ENCODE data around the gene LDB1. TPM values are rescaled to one million over a fixed set of nuclear protein-coding genes. Genes with fewer than 3 reads are reported as not detected.

The LDB1 gene
- polyA plus RNA-seq, 3 donors, result 103 to 110 (median 107) TPM

GRCh38 chr10:102114861-102115618 is 5.1 kb downstream of the LDB1 start:
- peak in 2 of 3 donors; percentile 76 to 79 for DNase-seq (ENCODE audit: low read depth in 3 of 3, low spot score in 2 of 3)

DNA sequence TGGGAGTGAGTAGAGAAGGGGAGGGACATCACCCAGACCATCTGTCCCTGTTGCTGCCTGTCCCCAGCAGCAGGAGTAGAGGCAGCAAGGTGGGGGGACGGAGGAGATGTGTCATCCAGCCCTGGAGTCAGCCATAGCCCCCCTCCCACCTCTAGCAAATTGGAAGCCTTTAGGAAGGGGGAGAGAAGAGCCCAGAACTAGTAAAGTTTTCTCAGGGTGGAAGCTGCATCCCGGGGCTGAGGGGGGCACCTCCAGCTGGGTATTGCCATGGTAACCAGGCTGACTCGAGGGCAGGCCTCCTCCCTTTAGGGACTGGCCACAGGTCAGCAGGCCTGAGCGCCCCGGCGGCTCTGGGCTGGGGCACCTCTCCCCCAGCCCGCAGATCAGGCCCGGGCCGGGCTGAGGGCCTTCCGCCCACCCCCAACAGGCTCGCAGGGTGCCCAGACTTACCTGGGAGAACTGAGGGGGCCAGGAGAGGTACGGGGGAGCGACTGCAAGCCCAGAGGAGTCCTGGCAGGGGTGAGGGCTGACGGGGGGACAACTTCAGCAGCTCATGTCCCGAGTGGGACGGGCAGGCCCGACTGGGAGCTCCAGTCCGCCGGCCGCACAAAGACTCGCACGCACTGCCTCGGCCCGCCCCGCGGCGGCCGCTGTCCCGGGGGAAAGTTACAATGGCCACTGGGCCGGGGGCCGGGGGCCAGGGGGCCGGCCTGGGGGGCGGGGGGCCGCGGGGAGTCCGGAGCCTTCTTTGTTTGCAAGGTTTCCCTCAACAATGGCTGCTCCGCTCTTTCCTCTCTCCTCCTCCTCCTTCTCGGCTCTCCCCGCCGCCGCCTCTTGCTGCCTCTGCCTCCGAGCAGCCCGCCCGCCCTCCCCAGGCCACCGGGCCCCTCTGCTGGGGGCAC is 6.0 kb downstream of the LDB1 start:
- DNase-seq (ENCODE audit: low read depth in 3 of 3, low spot score in 2 of 3), result no peak

- DNase-seq (ENCODE audit: low read depth in 3 of 3, low spot score in 2 of 3), result no peak
These were observed 6.8 kb downstream of the LDB1 start for GRCh38 chr10:102113261-102113955.

DNA sequence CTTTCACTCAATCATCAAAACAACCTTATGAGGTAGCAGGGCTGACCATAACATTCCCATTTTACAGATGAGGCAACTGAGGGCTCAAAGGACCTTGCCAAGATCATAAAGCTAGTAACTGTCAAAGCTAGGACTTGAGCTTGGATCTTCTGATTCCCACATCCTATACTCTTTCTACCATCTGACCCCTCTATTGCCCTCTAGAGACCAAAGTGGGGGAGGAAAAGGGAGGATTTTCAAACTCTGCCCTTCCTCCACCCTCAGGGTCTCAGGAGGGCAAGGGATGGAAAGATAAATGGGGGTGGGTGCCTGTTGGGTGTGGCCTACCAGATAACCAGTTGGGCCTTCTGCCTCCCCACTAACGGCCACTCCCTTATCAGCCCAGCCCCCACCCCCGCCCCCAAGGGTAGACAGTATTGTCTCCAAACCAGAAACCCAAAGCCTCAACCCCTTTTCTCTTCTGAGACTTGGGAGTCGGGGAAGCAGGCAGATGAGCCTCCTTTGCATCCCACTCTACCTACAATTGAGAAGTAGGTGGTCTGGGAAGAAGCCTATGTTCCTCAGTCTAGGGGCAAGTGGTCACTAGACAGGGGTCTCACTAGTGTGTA is 7.9 kb downstream of the LDB1 start:
- no peak for DNase-seq (ENCODE audit: low read depth in 3 of 3, low spot score in 2 of 3)

DNA sequence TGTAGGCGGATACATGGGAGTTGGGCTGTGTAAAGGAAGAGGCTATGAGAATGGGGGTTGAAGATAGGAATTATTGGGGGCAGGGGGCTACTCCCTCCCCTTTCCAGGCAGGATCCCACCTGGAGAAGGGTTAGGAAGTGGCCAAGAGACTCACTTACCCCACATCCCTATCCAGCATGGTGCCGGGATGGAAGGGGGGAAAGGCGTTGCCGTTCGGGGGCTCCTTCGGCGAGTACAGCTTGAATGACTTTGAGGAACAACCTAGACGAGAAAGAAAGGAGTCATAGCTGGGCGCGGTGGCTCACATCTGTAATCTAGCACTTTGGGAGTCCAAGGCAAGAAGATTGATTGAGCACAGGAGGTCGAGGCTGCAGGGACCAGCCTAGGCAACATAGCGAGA is 8.9 kb downstream of the LDB1 start:
- DNase-seq (ENCODE audit: low read depth in 3 of 3, low spot score in 2 of 3), result no peak

DNA sequence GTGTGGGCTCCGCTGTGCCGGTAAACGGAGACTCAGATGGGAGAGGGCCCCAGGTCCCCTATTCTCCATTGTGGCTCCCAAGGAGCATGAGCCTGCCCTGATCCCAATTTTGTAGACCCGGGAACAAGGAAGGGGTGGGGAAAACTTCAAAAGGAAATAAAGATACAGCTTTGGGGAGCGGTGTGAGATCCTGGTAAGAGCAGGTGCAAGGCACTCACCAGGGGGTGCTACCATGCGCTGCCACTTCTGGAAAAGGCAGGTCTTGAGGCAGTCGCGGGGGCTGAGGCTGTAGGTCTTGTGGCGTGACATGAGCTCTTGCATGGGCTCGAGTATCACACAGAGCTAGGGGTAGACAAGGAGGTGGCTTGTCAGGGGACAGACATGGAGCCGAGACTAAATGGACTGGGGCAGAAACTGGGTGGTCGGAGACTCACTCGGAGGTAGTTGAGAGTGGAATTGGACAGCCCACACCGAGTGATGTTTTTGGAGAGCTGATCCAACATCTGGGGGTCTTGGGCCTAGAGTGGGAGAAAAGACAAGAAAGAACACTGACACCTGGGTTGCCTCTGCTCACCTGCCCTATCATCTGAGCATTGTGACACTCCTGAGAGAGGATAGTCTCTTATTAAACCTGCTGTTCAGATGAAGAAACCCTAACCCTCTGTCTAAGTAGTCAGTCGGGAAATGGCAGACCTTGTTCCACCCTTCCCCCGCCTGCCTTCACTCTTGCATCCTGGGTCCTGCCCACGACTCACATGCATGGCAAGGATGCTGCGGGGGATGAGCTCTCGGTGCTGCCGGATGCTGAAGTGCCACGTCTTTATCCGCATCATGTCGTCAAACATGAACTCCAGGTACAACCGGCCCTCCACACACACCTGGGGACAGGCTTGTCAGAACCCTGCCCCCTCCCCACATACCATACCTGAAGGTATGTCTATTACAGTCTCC is 10.7 kb downstream of the LDB1 start:
- no peak for DNase-seq (ENCODE audit: low read depth in 3 of 3, low spot score in 2 of 3)

- no peak for DNase-seq (ENCODE audit: low read depth in 3 of 3, low spot score in 2 of 3)
These were observed 13.2 kb downstream of the LDB1 start for GRCh38 chr10:102106998-102107397.

GRCh38 chr10:102102421-102102820 is 17.7 kb downstream of the LDB1 start:
- DNase-seq (ENCODE audit: low read depth in 3 of 3, low spot score in 2 of 3), result no peak

- DNase-seq (ENCODE audit: low read depth in 3 of 3, low spot score in 2 of 3), result no peak
These were observed 19.0 kb downstream of the LDB1 start for GRCh38 chr10:102101152-102101551.

DNA sequence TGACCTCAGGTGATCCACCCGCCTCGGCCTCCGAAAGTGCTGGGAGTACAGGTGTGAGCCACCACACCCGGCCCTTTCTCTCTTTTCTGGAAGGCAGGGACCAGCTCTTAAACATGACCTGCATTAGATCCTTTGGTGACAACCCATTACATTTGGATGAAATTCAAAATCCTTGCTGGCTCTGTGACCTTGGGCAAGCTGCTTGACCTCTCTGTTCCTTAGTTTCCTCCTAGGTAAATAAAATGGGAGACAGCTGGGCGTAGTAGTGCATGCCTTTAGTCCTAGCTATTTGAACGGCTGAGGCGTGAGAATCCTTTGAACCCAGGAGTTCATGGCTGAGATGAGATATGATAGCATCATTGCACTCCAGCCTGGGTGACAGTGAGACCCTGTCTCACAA is 23.7 kb downstream of the LDB1 start:
- no peak for DNase-seq (ENCODE audit: low read depth in 3 of 3, low spot score in 2 of 3)

GRCh38 chr10:102090772-102091171 is 29.4 kb downstream of the LDB1 start:
- DNase-seq (ENCODE audit: low read depth in 3 of 3, low spot score in 2 of 3), result no peak

GRCh38 chr10:102086196-102086595 is 34.0 kb downstream of the LDB1 start:
- no peak for DNase-seq (ENCODE audit: low read depth in 3 of 3, low spot score in 2 of 3)

GRCh38 chr10:102085336-102085735 is 34.8 kb downstream of the LDB1 start:
- no peak for DNase-seq (ENCODE audit: low read depth in 3 of 3, low spot score in 2 of 3)

GRCh38 chr10:102083541-102083940 is 36.6 kb downstream of the LDB1 start:
- no peak for DNase-seq (ENCODE audit: low read depth in 3 of 3, low spot score in 2 of 3)

- peak; percentile 42 to 48 (median 43) for DNase-seq (ENCODE audit: low read depth in 3 of 3, low spot score in 2 of 3)
These were observed 47.3 kb downstream of the LDB1 start for GRCh38 chr10:102072673-102073527.

- no peak for DNase-seq (ENCODE audit: low read depth in 3 of 3, low spot score in 2 of 3)
These were observed 51.1 kb downstream of the LDB1 start for GRCh38 chr10:102069071-102069470.

- DNase-seq (ENCODE audit: low read depth in 3 of 3, low spot score in 2 of 3), result no peak
These were observed 52.0 kb downstream of the LDB1 start for GRCh38 chr10:102068216-102068615.

- DNase-seq (ENCODE audit: low read depth in 3 of 3, low spot score in 2 of 3), result no peak
These were observed 52.9 kb downstream of the LDB1 start for GRCh38 chr10:102067091-102067916.
